ENCODE measurements around the gene TST.

Gene TST

GRCh38 chr22:37019309-37020191 is at the start of gene TST, which contains the start of gene MPST:
Gene TST (minus strand): TSS chr22:37019447. CDS start chr22:37018732, 715 bp downstream.
Gene MPST (plus strand): TSS chr22:37019742. CDS start chr22:37019837, 95 bp downstream.
- H3K4me3 ChIP-seq (ENCODE audit: low read length), result peak within 1 kb of the TSS; percentile 73
- DNase-seq (ENCODE audit: low read depth), result peak; percentile 61

GRCh38 chr22:37068859-37069258 is 49.6 kb upstream of the TST start:
- H3K4me3 ChIP-seq (ENCODE audit: low read length), result no peak overlapping the region
- no peak for DNase-seq (ENCODE audit: low read depth)
- TF ChIP-seq CTCF (conservative IDR thresholded peaks at IDR 0.05; ENCODE audit: low read length), result no peak

More at GRCh38 chr22:37019309-37020191, at the start of gene TST, which contains the start of gene MPST:
- TF ChIP-seq CTCF (conservative IDR thresholded peaks at IDR 0.05; ENCODE audit: low read length), result no peak

GRCh38 chr22:37067428-37067827 is 48.2 kb upstream of the TST start:
- DNase-seq (ENCODE audit: low read depth), result no peak
- TF ChIP-seq CTCF (conservative IDR thresholded peaks at IDR 0.05; ENCODE audit: low read length), result no peak
- no peak overlapping the region for H3K4me3 ChIP-seq (ENCODE audit: low read length)

- no peak for DNase-seq (ENCODE audit: low read depth)
- no peak overlapping the region for H3K4me3 ChIP-seq (ENCODE audit: low read length)
- no peak for TF ChIP-seq CTCF (conservative IDR thresholded peaks at IDR 0.05; ENCODE audit: low read length)
Observed at GRCh38 chr22:37065961-37066360, 46.7 kb upstream of the TST start.

- DNase-seq (ENCODE audit: low read depth), result no peak
- no peak for TF ChIP-seq CTCF (conservative IDR thresholded peaks at IDR 0.05; ENCODE audit: low read length)
- H3K4me3 ChIP-seq (ENCODE audit: low read length), result no peak overlapping the region
Observed at GRCh38 chr22:37065180-37065579, 45.9 kb upstream of the TST start.

GRCh38 chr22:37064553-37064952 is 45.3 kb upstream of the TST start:
- DNase-seq (ENCODE audit: low read depth), result no peak
- H3K4me3 ChIP-seq (ENCODE audit: low read length), result no peak overlapping the region
- TF ChIP-seq CTCF (conservative IDR thresholded peaks at IDR 0.05; ENCODE audit: low read length), result no peak
